Measurements from ENCODE around the gene STK10. TPM values are rescaled to one million over a fixed set of nuclear protein-coding genes. Genes with fewer than 3 reads are reported as not detected.
A peak's percentile ranks its signal among the peaks of the same experiment; 100 is the strongest.

The STK10 gene
- total and polyA plus RNA-seq, 12 donors: 5.5 to 39.1 (median 19.0) TPM

DNA sequence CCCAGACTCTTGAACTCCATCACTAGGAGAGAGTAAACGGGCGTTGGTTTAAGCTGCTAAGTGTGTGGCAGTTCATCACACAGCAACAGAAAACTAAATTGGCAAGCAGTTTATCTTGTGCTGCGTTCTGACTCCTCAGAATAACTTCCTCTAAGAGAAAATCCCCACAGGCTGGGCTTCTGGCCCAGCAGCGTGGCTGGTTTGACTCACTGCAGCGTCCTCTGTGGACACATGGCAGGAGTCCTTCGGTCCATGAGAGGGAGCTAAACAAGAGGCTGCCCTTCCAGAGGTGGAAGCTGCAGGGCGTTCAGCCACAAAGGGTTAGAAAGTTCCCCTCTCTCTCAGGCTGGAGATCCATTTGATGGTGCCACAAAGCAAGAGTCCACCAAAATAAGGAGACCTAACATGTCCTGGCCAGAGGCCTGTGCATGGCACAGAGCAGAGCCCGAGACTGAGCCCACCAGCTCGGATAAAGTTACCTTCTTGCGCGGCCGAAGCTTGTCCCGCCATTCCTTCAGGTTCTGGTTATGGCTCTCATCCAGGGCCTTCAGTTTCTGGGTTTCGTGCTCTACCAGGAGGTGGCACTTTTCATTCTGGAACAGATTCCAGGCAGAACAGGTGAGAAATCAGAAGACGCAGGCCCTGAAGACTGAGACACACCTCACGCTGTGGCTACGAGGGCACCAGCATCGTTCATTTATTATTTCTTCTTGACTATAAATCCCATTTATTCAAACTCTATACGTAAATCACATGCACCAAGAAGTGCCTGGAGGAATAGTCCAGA lies 135.4 kb downstream of the STK10 start:
- WGBS, 4 donors: 83 to 89% (median 85%) methylated on average over 16 to 19 of the region's 19 CpGs
- H3K9me3 ChIP-seq (replicated peaks in 1 of 3): no peaks in the 10 kb centered on the region
- no peak overlapping the region for H3K4me3 ChIP-seq
- H3K4me1 ChIP-seq (replicated peaks in 1 of 2): peaks cover 0 to 4% of the 10 kb centered on the region in 2 donors
- intact Hi-C loops (cut with DNase I): no loop called here
- H3K27me3 ChIP-seq: no peaks in the 10 kb centered on the region
- H3K27ac ChIP-seq: peak overlapping the region in 1 of 5 donors; percentile 15
- TF ChIP-seq POLR2A (IDR thresholded peaks at IDR 0.05) (no peak), CTCF (IDR thresholded peaks at IDR 0.05) (peak in 1 of 6 experiments; percentile 17)
- DNase-seq: peak in 6 of 7 donors; percentile 47 to 69 (median 56)
- H3K36me3 ChIP-seq (replicated peaks in 1 of 2): peaks cover 0 to 29% of the 10 kb centered on the region in 2 donors

DNA sequence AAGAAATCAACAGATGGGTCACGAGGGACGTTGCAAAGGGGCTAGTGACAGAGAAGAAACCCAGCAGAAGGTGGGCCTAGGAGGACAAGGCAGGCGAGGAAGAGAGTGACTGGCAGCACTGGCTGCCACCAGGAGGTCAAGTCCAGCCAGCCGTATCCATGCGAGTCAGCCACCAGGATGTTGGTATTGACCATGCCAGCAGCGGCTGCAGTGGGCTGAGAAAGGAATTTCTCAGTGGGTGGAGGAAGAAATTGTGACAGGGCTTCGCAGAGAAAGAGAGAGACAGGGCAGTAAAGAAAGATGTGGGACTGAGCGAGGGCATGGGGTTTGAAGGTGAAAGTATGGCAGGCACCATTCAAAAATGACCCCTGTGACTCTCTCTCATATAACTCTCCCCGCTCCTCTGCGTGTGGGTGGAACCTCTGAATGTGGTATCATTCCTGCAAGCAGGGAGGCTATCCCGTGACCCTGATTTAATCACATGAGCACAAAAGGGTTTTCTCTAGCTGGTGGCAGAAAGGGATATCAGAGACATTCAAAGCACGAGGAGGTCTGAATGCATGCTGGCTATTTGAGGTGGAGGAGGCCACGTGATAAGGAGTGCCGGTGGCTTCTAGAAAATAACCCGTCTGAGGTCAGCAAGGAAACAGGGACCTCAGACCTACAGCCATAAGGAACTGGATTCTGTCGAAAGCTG lies 136.2 kb downstream of the STK10 start:
- TF ChIP-seq CTCF (IDR thresholded peaks at IDR 0.05) (no peak), POLR2A (IDR thresholded peaks at IDR 0.05) (no peak)
- no peaks in the 10 kb centered on the region for H3K9me3 ChIP-seq (replicated peaks in 1 of 3)
- no peaks in the 10 kb centered on the region for H3K27me3 ChIP-seq
- peak overlapping the region in 1 of 5 donors; percentile 15 for H3K27ac ChIP-seq
- DNase-seq: peak in 2 of 7 donors; percentile 9 to 30
- 86 to 91% (median 90%) methylated on average over 16 of the region's 16 CpGs for WGBS, 4 donors
- intact Hi-C loops (cut with DNase I): no loop called here
- H3K4me3 ChIP-seq: no peak overlapping the region
- H3K36me3 ChIP-seq (replicated peaks in 1 of 2): peaks cover 0 to 29% of the 10 kb centered on the region in 2 donors
- peaks cover 0 to 8% of the 10 kb centered on the region in 2 donors for H3K4me1 ChIP-seq (replicated peaks in 1 of 2)

- H3K36me3 ChIP-seq (replicated peaks in 1 of 2): peaks cover 0 to 18% of the 10 kb centered on the region in 2 donors
- H3K27ac ChIP-seq: no peak overlapping the region
- no peak for TF ChIP-seq CTCF (IDR thresholded peaks at IDR 0.05)
- TF ChIP-seq POLR2A (IDR thresholded peaks at IDR 0.05): no peak
- peak in 1 of 7 donors; percentile 14 for DNase-seq
- no peak overlapping the region for H3K4me3 ChIP-seq
- H3K4me1 ChIP-seq (replicated peaks in 1 of 2): peaks cover 0 to 8% of the 10 kb centered on the region in 2 donors
- H3K9me3 ChIP-seq (replicated peaks in 1 of 3): no peaks in the 10 kb centered on the region
- WGBS, 4 donors: 67 to 80% (median 73%) methylated on average over 4 of the region's 4 CpGs
- intact Hi-C loops (cut with DNase I): no loop called here
- no peaks in the 10 kb centered on the region for H3K27me3 ChIP-seq
These were observed 137.9 kb downstream of the STK10 start for GRCh38 chr5:172050080-172050479.

- peak in 2 of 7 donors; percentile 9 to 20 for DNase-seq
- peaks cover 0 to 17% of the 10 kb centered on the region in 2 donors for H3K36me3 ChIP-seq (replicated peaks in 1 of 2)
- intact Hi-C loops (cut with DNase I): loop anchor here in 1 of 2 donors (10.0 kb wide), 1 partner anchor 135 kb away; no protein-coding TSS in a partner anchor
These were observed 138.7 kb downstream of the STK10 start for GRCh38 chr5:172049226-172049796.

More at GRCh38 chr5:172049226-172049796, 138.7 kb downstream of the STK10 start:
- TF ChIP-seq CTCF (IDR thresholded peaks at IDR 0.05) (no peak), POLR2A (IDR thresholded peaks at IDR 0.05) (no peak)
- no peak overlapping the region for H3K27ac ChIP-seq
- no peaks in the 10 kb centered on the region for H3K27me3 ChIP-seq
- WGBS, 4 donors: 90 to 93% (median 92%) methylated on average over 12 of the region's 12 CpGs
- no peak overlapping the region for H3K4me3 ChIP-seq
- no peaks in the 10 kb centered on the region for H3K9me3 ChIP-seq (replicated peaks in 1 of 3)
- H3K4me1 ChIP-seq (replicated peaks in 1 of 2): peaks cover 0 to 8% of the 10 kb centered on the region in 2 donors
